A673 (cell line): ENCODE results near the gene C1R.

Experiments
- CTCF ChIP-seq: fragments of 300-800, 200-600 bp; sonication (generic); conservative IDR thresholded peaks from 2 replicates; pipeline ENCODE4 v1.5.1; 2017; ENCODE audit warnings: low read depth, mild to moderate bottlenecking, antibody characterized with exemption, low read length, moderate library complexity, mixed read lengths
- EZH2 ChIP-seq: fragments of 200-600 bp; sonication (generic); IDR thresholded peaks from 2 replicates; pipeline ENCODE4 v1.6.1; 2017; ENCODE audit warnings: borderline replicate concordance, low read depth, mild to moderate bottlenecking, mixed read lengths, antibody characterized with exemption, low read length; ENCODE audit not compliant: poor library complexity, severe bottlenecking

- TF ChIP-seq CTCF (no peak), EZH2 (no peak)
Measured at GRCh38 chr12:7125632-7126227, 33.5 kb upstream of the C1R start.
